HEK293T (cell line): ENCODE measurements around the gene MAK.

Source experiments
- CTCF ChIA-PET: fragments of 350-600 bp; formaldehyde crosslinking; extraction: SDS; loops from one replicate; lab custom pipeline; 2021; ENCODE audit warnings: antibody characterized with exemption, inconsistent platforms; lab: Yijun Ruan, JAX
- POLR2A ChIA-PET: fragments of 350-600 bp; formaldehyde crosslinking; extraction: SDS; loops from one replicate; lab custom pipeline; 2020; ENCODE audit warnings: antibody characterized with exemption, inconsistent platforms; lab: Yijun Ruan, JAX
- DNase-seq: peaks from one replicate; pipeline ENCODE4 v3.0.0; 2012; ENCODE audit warnings: mixed read lengths; ENCODE audit errors: extremely low spot score
- ARNT ChIP-seq: fragments of 450-650 bp; IDR thresholded peaks from 2 replicates; pipeline ENCODE4 v1.6.1; 2017; ENCODE audit warnings: mild to moderate bottlenecking
- BHLHE40 ChIP-seq: fragments of 450-650 bp; IDR thresholded peaks from 2 replicates; pipeline ENCODE4 v1.6.1; 2016; ENCODE audit warnings: mild to moderate bottlenecking, moderate library complexity, borderline replicate concordance
- CTBP1 ChIP-seq: fragments of 450-650 bp; IDR thresholded peaks from 2 replicates; pipeline ENCODE4 v1.6.1; 2016; ENCODE audit warnings: borderline replicate concordance
- ELF4 ChIP-seq: fragments of 450-650 bp; IDR thresholded peaks from 2 replicates; pipeline ENCODE4 v1.6.1; 2017; ENCODE audit warnings: antibody characterized with exemption
- FOXA1 ChIP-seq: fragments of 450-650 bp; IDR thresholded peaks from 2 replicates; pipeline ENCODE4 v1.6.1; 2016; ENCODE audit warnings: mild to moderate bottlenecking
- FOXK2 ChIP-seq: fragments of 450-650 bp; IDR thresholded peaks from 2 replicates; pipeline ENCODE4 v1.6.1; 2016; ENCODE audit warnings: mild to moderate bottlenecking
- FOXM1 ChIP-seq: fragments of 450-650 bp; IDR thresholded peaks from 2 replicates; pipeline ENCODE4 v1.6.1; 2017; ENCODE audit warnings: mild to moderate bottlenecking, borderline replicate concordance
- HDGF ChIP-seq: fragments of 450-650 bp; IDR thresholded peaks from 2 replicates; pipeline ENCODE4 v1.6.1; 2017; ENCODE audit warnings: antibody characterized with exemption, borderline replicate concordance
- L3MBTL2 ChIP-seq: fragments of 450-650 bp; conservative IDR thresholded peaks from 2 replicates; pipeline ENCODE4 v1.6.1; 2016; ENCODE audit warnings: mild to moderate bottlenecking
- LEF1 ChIP-seq: fragments of 450-650 bp; IDR thresholded peaks from 2 replicates; pipeline ENCODE4 v1.6.1; 2017; ENCODE audit warnings: mild to moderate bottlenecking, borderline replicate concordance
- NFRKB ChIP-seq: fragments of 450-650 bp; IDR thresholded peaks from 2 replicates; pipeline ENCODE4 v1.6.1; 2016; ENCODE audit warnings: mild to moderate bottlenecking, moderate library complexity
- SP1 ChIP-seq: fragments of 450-650 bp; IDR thresholded peaks from 2 replicates; pipeline ENCODE4 v1.6.1; 2017
- SUZ12 ChIP-seq: fragments of 450-650 bp; IDR thresholded peaks from 2 replicates; pipeline ENCODE4 v1.6.1; 2016; ENCODE audit warnings: mild to moderate bottlenecking
- TARDBP ChIP-seq: fragments of 450-650 bp; IDR thresholded peaks from 2 replicates; pipeline ENCODE4 v1.6.1; 2016
- ZNF384 ChIP-seq: fragments of 450-650 bp; IDR thresholded peaks from 2 replicates; pipeline ENCODE4 v1.6.1; 2016
- TF ChIP-seq, protein P1 (sequence below): fragments of 450-650 bp; IDR thresholded peaks from 2 replicates; pipeline ENCODE4 v1.6.1; 2016

Gene MAK

DNA sequence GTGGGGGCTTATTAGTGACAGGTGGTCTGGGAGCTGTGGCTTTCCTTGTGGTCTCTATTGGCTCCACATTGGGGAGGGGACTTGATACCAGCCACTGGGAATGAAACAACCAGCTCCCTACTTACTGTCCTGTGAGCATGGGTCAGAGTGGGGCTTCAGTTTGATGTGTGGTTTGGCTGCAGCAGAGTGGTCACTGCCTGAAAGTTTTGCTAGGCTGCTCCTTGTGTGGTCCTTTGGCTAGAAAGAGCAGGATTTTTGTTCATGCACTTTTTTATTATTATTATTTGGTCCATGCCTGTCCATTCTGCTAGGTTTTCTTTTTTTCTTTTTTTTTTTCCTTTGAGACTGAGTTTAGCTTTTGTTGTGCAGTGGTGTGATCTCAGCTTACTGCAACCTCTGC, 98.3 kb downstream of the MAK start:
- ChIA-PET POLR2A (no interaction called here), CTCF (interaction anchor here (0.5 kb wide), 1 partner anchor 180 kb away, joined by 3 read pairs; no protein-coding TSS in a partner anchor)
- TF ChIP-seq, protein P1, sequence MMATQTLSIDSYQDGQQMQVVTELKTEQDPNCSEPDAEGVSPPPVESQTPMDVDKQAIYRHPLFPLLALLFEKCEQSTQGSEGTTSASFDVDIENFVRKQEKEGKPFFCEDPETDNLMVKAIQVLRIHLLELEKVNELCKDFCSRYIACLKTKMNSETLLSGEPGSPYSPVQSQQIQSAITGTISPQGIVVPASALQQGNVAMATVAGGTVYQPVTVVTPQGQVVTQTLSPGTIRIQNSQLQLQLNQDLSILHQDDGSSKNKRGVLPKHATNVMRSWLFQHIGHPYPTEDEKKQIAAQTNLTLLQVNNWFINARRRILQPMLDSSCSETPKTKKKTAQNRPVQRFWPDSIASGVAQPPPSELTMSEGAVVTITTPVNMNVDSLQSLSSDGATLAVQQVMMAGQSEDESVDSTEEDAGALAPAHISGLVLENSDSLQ, result no peak
- TF ChIP-seq FOXM1 (no peak), NFRKB (no peak), SUZ12 (no peak), ZNF384 (no peak), ELF4 (no peak), FOXK2 (no peak), BHLHE40 (no peak), HDGF (no peak), L3MBTL2 (no peak), FOXA1 (no peak)
- DNase-seq, result no peak

DNA sequence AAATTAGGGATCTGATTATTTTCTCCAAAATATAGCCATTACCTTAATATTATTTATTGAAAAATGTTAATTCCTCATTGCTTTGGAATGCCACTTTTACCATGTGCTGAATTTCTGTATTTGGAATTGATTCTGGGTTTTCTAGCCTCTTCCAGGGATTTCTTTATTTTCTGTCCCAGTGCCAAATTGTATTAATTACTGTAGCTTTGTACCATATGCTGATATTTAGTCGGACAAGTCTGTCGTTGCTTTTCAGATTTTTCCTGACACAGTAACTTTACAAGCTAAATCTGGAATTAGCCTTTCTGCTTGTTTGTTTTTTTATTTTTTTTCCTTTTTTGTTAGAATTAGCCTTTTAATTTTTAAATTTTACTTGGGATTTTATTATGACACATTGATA, 101.6 kb downstream of the MAK start:
- ChIA-PET CTCF (no interaction called here), POLR2A (interaction anchor here (1.3 to 2.6 kb wide), 3 partner anchors 9 to 14 kb away, joined by 3 to 9 read pairs (median 8); partner anchors contain the start of gene TMEM14C)
- no peak for DNase-seq
- TF ChIP-seq FOXM1, result no peak
- no peak for TF ChIP-seq NFRKB
- TF ChIP-seq TARDBP, result no peak
- no peak for TF ChIP-seq BHLHE40
- TF ChIP-seq SP1, result no peak
- no peak for TF ChIP-seq FOXK2
- TF ChIP-seq FOXA1, result no peak
- no peak for TF ChIP-seq ARNT
- TF ChIP-seq ELF4, result no peak
- no peak for TF ChIP-seq ZNF384
- TF ChIP-seq LEF1, result no peak
- TF ChIP-seq CTBP1, result no peak
- no peak for TF ChIP-seq HDGF
- TF ChIP-seq, protein P1, result no peak
- TF ChIP-seq L3MBTL2, result no peak
- no peak for TF ChIP-seq SUZ12

DNA sequence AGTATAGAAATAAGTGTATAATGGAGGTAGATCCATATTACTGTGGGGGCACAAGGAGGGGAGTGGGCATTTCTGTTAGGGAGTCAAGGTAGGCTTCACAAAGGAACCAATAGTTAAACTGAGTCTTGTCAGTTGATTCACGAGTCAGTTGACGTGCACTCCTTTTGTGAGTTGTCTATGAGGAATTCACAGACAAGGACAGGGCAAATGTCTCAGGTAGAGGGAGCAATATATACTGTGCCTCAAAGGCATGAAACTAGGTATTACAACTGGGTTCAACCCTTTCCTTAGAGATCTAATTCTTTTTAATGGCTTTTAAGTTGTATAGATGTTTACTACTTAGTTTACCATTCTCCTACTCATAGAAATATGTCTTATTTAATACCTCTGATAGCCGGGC, 104.5 kb downstream of the MAK start:
- CTCF ChIA-PET, result no interaction called here

DNA sequence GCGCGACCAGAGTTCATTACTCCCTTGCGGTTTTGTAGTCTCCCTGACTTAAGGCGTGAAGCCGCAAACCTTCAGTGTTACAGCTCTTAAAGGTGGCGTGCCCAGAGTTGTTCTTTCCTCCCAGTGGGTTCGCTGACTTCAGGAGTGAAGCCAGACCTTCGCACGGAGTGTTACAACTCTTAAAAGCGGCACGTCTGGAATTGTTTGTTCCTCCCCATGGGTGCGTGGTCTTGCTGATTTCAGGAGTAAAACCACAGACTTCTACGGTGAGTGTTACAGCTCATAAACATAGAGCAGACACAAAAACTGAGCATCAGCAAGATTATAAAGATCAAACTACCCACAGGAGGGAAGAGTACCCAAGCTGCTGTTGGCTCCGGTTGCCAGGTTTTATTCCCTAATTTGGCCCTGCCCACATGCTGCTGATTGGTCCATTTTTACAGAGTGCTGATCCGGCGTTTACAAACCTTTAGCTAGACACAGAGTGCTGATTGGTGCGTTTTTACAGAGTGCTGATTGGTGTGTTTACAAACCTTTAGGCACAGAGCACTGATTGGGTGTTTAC, 105.1 kb downstream of the MAK start:
- DNase-seq, result no peak
- CTCF ChIA-PET, result no interaction called here
- no peak for TF ChIP-seq LEF1
- no peak for TF ChIP-seq ARNT
- no peak for TF ChIP-seq HDGF
- TF ChIP-seq FOXM1, result no peak
- TF ChIP-seq SUZ12, result no peak
- no peak for TF ChIP-seq NFRKB
- TF ChIP-seq, protein P1, result no peak
- TF ChIP-seq L3MBTL2, result no peak
- TF ChIP-seq TARDBP, result no peak
- TF ChIP-seq FOXA1, result no peak
- no peak for TF ChIP-seq BHLHE40
- TF ChIP-seq CTBP1, result no peak
- TF ChIP-seq ELF4, result no peak
- TF ChIP-seq SP1, result no peak
- no peak for TF ChIP-seq FOXK2
- no peak for TF ChIP-seq ZNF384
- POLR2A ChIA-PET, result interaction anchor here (0.7 to 1.9 kb wide), 3 partner anchors 9 to 12 kb away, joined by 3 to 8 read pairs (median 5); partner anchors contain the start of gene TMEM14C

More for the DNA sequence above, 104.5 kb downstream of the MAK start:
- no peak for TF ChIP-seq ELF4
- TF ChIP-seq SP1, result no peak
- TF ChIP-seq ARNT, result no peak
- no peak for TF ChIP-seq TARDBP
- TF ChIP-seq, protein P1, result no peak
- no peak for TF ChIP-seq HDGF
- TF ChIP-seq FOXM1, result no peak
- no peak for TF ChIP-seq CTBP1
- no peak for TF ChIP-seq SUZ12
- TF ChIP-seq FOXA1, result no peak
- TF ChIP-seq L3MBTL2, result no peak
- no peak for TF ChIP-seq ZNF384
- TF ChIP-seq BHLHE40, result no peak
- TF ChIP-seq FOXK2, result no peak
- POLR2A ChIA-PET, result interaction anchor here (0.7 to 1.9 kb wide), 2 partner anchors 11 to 13 kb away, joined by 3 to 5 read pairs; partner anchors contain the start of gene TMEM14C
- no peak for DNase-seq

DNA sequence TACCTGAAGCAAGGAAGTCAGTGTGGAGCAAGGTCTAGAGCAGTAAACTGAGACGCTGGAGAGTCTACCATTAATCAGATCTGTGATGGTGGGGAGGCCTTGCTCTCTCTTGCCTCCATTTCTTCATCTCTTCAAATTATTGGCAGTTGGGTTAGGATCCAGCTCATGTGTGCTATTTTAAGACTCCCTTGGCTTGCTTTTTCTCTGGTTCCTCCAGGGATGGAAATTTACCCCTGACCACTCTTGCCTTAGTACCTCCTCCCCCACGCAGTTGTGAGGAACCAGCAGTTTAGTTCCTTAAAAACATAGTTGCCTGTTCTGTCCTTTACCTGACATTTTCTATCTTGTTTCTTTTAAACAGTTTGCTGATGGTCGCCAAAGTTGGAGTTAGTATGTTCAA, 108.1 kb downstream of the MAK start:
- TF ChIP-seq ZNF384 (no peak), ELF4 (no peak), CTBP1 (no peak), HDGF (no peak), NFRKB (no peak), FOXK2 (no peak), L3MBTL2 (no peak), BHLHE40 (no peak), FOXM1 (no peak)
- TF ChIP-seq, protein P1, result no peak
- POLR2A ChIA-PET, result no interaction called here
- CTCF ChIA-PET, result no interaction called here
- DNase-seq, result no peak
